ENCODE results near the gene FCER2. TPM values are rescaled to one million over a fixed set of nuclear protein-coding genes. Genes with fewer than 3 reads are reported as not detected.

Gene FCER2
- total and polyA plus RNA-seq, 2 of the 4 experiments (the other 2 are of a cell fraction): not detected

GRCh38 chr19:7661744-7662538, 40.0 kb downstream of the FCER2 start:
- ChIA-PET POLR2A (ENCODE audit: unreplicated experiment) (no interaction called here), CTCF (interaction anchor here (1.2 kb wide), 1 partner anchor 19 kb away, joined by 4 read pairs; the partner anchor contains the start of gene TRAPPC5)
- Histone ChIP-seq H4K8ac (ENCODE audit: low read depth in 2 of 2, low read length in 2 of 2) (no peak overlapping the region), H4K91ac (ENCODE audit: insufficient read depth, low read depth, low read length) (no peak overlapping the region), H3K27ac (ENCODE audit: insufficient read depth, low read length) (no peak overlapping the region), H2BK5ac (ENCODE audit: low read depth, low read length, poor library complexity, severe bottlenecking) (no peak overlapping the region), H3K56ac (ENCODE audit: extremely low read depth, insufficient read depth, low read length) (no peak overlapping the region), H3K23ac (ENCODE audit: low read depth, low read length) (no peak overlapping the region), H2BK15ac (ENCODE audit: low read depth, low read length) (no peak overlapping the region), H2BK120ac (ENCODE audit: low read depth, low read length) (no peak overlapping the region), H3K4ac (ENCODE audit: low read depth, low read length) (no peak overlapping the region), H2BK20ac (ENCODE audit: low read depth, low read length) (no peak overlapping the region), H3K9me3 (ENCODE audit: control insufficient read depth, insufficient read depth, low read length) (no peaks in the 10 kb centered on the region), H3K27me3 (ENCODE audit: control insufficient read depth, insufficient read depth, low read length) (peaks cover 9% of the 10 kb centered on the region), H2AK9ac (replicated peaks; ENCODE audit: low read depth, low read length, poor library complexity) (no peak overlapping the region), H2AK5ac (ENCODE audit: low read depth, low read length) (no peak overlapping the region), H3K79me1 (ENCODE audit: low read depth in 1 of 2, low read length in 2 of 2) (no peaks in the 10 kb centered on the region), H3K4me2 (ENCODE audit: low read depth, low read length) (no peak overlapping the region), H3K4me3 (ENCODE audit: insufficient read depth, low read depth, low read length) (no peak overlapping the region), H2AFZ (replicated peaks; ENCODE audit: low read length, poor library complexity) (no peak overlapping the region), H3K9ac (ENCODE audit: low read depth, low read length) (no peak overlapping the region), H4K20me1 (ENCODE audit: insufficient read depth, low read length) (no peaks in the 10 kb centered on the region), H3K4me1 (ENCODE audit: control insufficient read depth, insufficient read depth, low read length) (no peaks in the 10 kb centered on the region), H3K18ac (ENCODE audit: low read depth, low read length) (no peak overlapping the region), H4K5ac (ENCODE audit: low read depth, low read length) (no peak overlapping the region), H3K9me1 (ENCODE audit: insufficient read depth, low read length) (no peaks in the 10 kb centered on the region), H3K36me3 (ENCODE audit: control insufficient read depth, insufficient read depth, low read length) (no peaks in the 10 kb centered on the region), H3K14ac (replicated peaks; ENCODE audit: low read depth, low read length) (no peak overlapping the region)
- WGBS, 2 experiments (ENCODE audit: extremely low coverage in 2 of 2, insufficient read length in 1 of 2): 0% methylated on average over 1 of the region's 8 CpGs; no CpG with 5 or more reads in 1 of the 2 experiments
- DNase-seq: no peak
- TF ChIP-seq CEBPB (IDR thresholded peaks at IDR 0.05; ENCODE audit: low read depth, low read length) (no peak), USF2 (IDR thresholded peaks at IDR 0.05; ENCODE audit: low read depth, low read length) (no peak), POLR2A (IDR thresholded peaks at IDR 0.05; ENCODE audit: low read depth, low read length) (no peak), RCOR1 (IDR thresholded peaks at IDR 0.05; ENCODE audit: insufficient replicate concordance, low read length) (no peak), ELK1 (IDR thresholded peaks at IDR 0.05; ENCODE audit: borderline replicate concordance, low read depth, low read length) (no peak), MAZ (IDR thresholded peaks at IDR 0.05; ENCODE audit: borderline replicate concordance, low read depth, low read length) (no peak), CTCF (conservative IDR thresholded peaks at IDR 0.05; ENCODE audit: low read depth, low read length) (no peak), BHLHE40 (IDR thresholded peaks at IDR 0.05; ENCODE audit: low read depth, low read length) (no peak), RFX5 (IDR thresholded peaks at IDR 0.05; ENCODE audit: low read depth, low read length) (no peak), SMC3 (IDR thresholded peaks at IDR 0.05; ENCODE audit: low read depth, low read length) (no peak), MXI1 (IDR thresholded peaks at IDR 0.05; ENCODE audit: borderline replicate concordance, low read depth, low read length) (no peak), CHD1 (IDR thresholded peaks at IDR 0.05; ENCODE audit: low read depth, low read length) (no peak), NFE2L2 (IDR thresholded peaks at IDR 0.05; ENCODE audit: low read depth, low read length) (no peak)
- dilution Hi-C loops (cut with HindIII; ENCODE audit: low sequenced_read_pairs, unreplicated experiment) (no loop called here), intact Hi-C loops (cut with micrococcal nuclease) (no loop called here), in situ Hi-C loops (cut with MboI; ENCODE audit: low sequenced_read_pairs) (no loop called here)
- ATAC-seq (ENCODE audit: low read depth): no peak
- no TSS peak for BruUV-seq (replicated peaks)
